ENCODE measurements around the gene SNRPD3. TPM values are rescaled to one million over a fixed set of nuclear protein-coding genes. Genes with fewer than 3 reads are reported as not detected.
A peak's percentile ranks its signal among the peaks of the same experiment; 100 is the strongest.
"Not testable (repeated sequence)": the region's sequence is repeated elsewhere in the genome, so short reads cannot be mapped to it uniquely, and the experiment has no call there.

The SNRPD3 gene
- total and polyA plus RNA-seq, 4 donors = 57.2 to 128 (median 85.9) TPM

- Histone ChIP-seq H3K27ac (ENCODE audit: low read depth in 1 of 2, low read length in 2 of 2) (peak overlapping the region; percentile 48 to 77), H3K9me3 (ENCODE audit: control insufficient read depth in 4 of 4, low read length in 3 of 4) (no peaks in the 10 kb centered on the region), H3K27me3 (ENCODE audit: control insufficient read depth in 4 of 4, insufficient read depth in 4 of 4, low read length in 3 of 4) (no peaks in the 10 kb centered on the region), H3K36me3 (ENCODE audit: control insufficient read depth in 4 of 4, insufficient read depth in 3 of 4, low read depth in 1 of 4, low read length in 3 of 4) (no peaks in the 10 kb centered on the region), H3K4me1 (ENCODE audit: control insufficient read depth in 4 of 4, insufficient read depth in 4 of 4, low read length in 3 of 4) (peaks cover 13 to 27% (median 22%) of the 10 kb centered on the region in 4 donors), H3K4me3 (ENCODE audit: low read depth in 1 of 3, low read length in 3 of 3) (no peak overlapping the region), H3K9ac (ENCODE audit: low read depth in 1 of 2, low read length in 2 of 2) (no peak overlapping the region)
- no peak for DNase-seq (ENCODE audit: low spot score)
- WGBS = 46% methylated on average over 12 of the region's 12 CpGs
- TF ChIP-seq RAD21 (IDR thresholded peaks at IDR 0.05) (peak; percentile 14 to 42), NR2F2 (IDR thresholded peaks at IDR 0.05) (peak; percentile 41), MAX (IDR thresholded peaks at IDR 0.05) (no peak), HNF4A (conservative IDR thresholded peaks at IDR 0.05) (peak; percentile 45 to 67), JUND (IDR thresholded peaks at IDR 0.05) (peak in 1 of 2 donors; percentile 45), RXRA (IDR thresholded peaks at IDR 0.05) (peak; percentile 45 to 78), EGR1 (IDR thresholded peaks at IDR 0.05; ENCODE audit: low read depth in 2 of 2) (no peak), TAF1 (conservative IDR thresholded peaks at IDR 0.05) (peak; percentile 82), SP1 (IDR thresholded peaks at IDR 0.05) (peak; percentile 48), FOXA1 (IDR thresholded peaks at IDR 0.05) (no peak)
These were observed 45.7 kb downstream of the SNRPD3 start for GRCh38 chr22:24601217-24602104.

- not testable (repeated sequence) for H3K27me3 ChIP-seq (ENCODE audit: control insufficient read depth in 4 of 4, insufficient read depth in 4 of 4, low read length in 3 of 4); H3K9me3 ChIP-seq (ENCODE audit: control insufficient read depth in 4 of 4, low read length in 3 of 4); DNase-seq (ENCODE audit: low spot score); H3K36me3 ChIP-seq (ENCODE audit: control insufficient read depth in 4 of 4, insufficient read depth in 3 of 4, low read depth in 1 of 4, low read length in 3 of 4); H3K9ac ChIP-seq (ENCODE audit: low read depth in 1 of 2, low read length in 2 of 2); H3K4me3 ChIP-seq (ENCODE audit: low read depth in 1 of 3, low read length in 3 of 3)
- TF ChIP-seq SP1 (IDR thresholded peaks at IDR 0.05) (peak; percentile 5), HNF4A (conservative IDR thresholded peaks at IDR 0.05) (peak in 1 of 2 donors; percentile 22)
- H3K27ac ChIP-seq (ENCODE audit: low read depth in 1 of 2, low read length in 2 of 2) = peak overlapping the region; percentile 48 to 77
- H3K4me1 ChIP-seq (ENCODE audit: control insufficient read depth in 4 of 4, insufficient read depth in 4 of 4, low read length in 3 of 4) = peaks cover 13 to 29% (median 22%) of the 10 kb centered on the region in 4 donors
- 55% methylated on average over 11 of the region's 11 CpGs for WGBS
These were observed 46.4 kb downstream of the SNRPD3 start for GRCh38 chr22:24602105-24602749.

- Histone ChIP-seq H3K9ac (ENCODE audit: low read depth in 1 of 2, low read length in 2 of 2) (peak within 1 kb of the TSS in 1 of 2 donors; percentile 59), H3K27ac (ENCODE audit: low read depth in 1 of 2, low read length in 2 of 2) (peak within 1 kb of the TSS; percentile 57 to 77), H3K4me1 (ENCODE audit: control insufficient read depth in 4 of 4, insufficient read depth in 4 of 4, low read length in 3 of 4) (peaks cover 13 to 33% (median 25%) of the 10 kb centered on the region in 4 donors), H3K4me3 (ENCODE audit: low read depth in 1 of 3, low read length in 3 of 3) (peak within 1 kb of the TSS in 2 of 3 donors; percentile 45 to 46)
- H3K36me3 ChIP-seq (ENCODE audit: control insufficient read depth in 4 of 4, insufficient read depth in 3 of 4, low read depth in 1 of 4, low read length in 3 of 4); H3K27me3 ChIP-seq (ENCODE audit: control insufficient read depth in 4 of 4, insufficient read depth in 4 of 4, low read length in 3 of 4); DNase-seq (ENCODE audit: low spot score); H3K9me3 ChIP-seq (ENCODE audit: control insufficient read depth in 4 of 4, low read length in 3 of 4): not testable (repeated sequence)
- TF ChIP-seq HNF4A (conservative IDR thresholded peaks at IDR 0.05) (peak in 1 of 2 donors; percentile 10), RXRA (IDR thresholded peaks at IDR 0.05) (peak in 1 of 2 donors; percentile 12)
- WGBS = 49% methylated on average over 21 of the region's 22 CpGs
These were observed 47.3 kb downstream of the SNRPD3 start, which contains the start of gene GGT1 for GRCh38 chr22:24602847-24603769. Gene GGT1 (plus strand): TSS chr22:24603193. CDS start chr22:24611082, 7,889 bp downstream.

Data from liver (tissue), 9 donors.